Nephron progenitor cell (in vitro differentiated cells): ENCODE results near the gene SLC2A9.

ENCODE experiments used
- DNase-seq: peaks from one replicate; pipeline ENCODE4 v3.0.0; 2021
- H3K27ac Mint-ChIP-seq: 2 replicates; pipeline ENCODE4 v1.8.0; 2021; ENCODE audit warnings: mild to moderate bottlenecking, moderate library complexity, mixed read lengths
- H3K27me3 Mint-ChIP-seq: 2 replicates; pipeline ENCODE4 v1.8.0; 2021; ENCODE audit warnings: mild to moderate bottlenecking, low read depth, mixed read lengths; ENCODE audit not compliant: poor library complexity
- H3K36me3 Mint-ChIP-seq: 2 replicates; pipeline ENCODE4 v1.8.0; 2021; ENCODE audit warnings: low read depth, mixed read lengths
- H3K4me1 Mint-ChIP-seq: 2 replicates; pipeline ENCODE4 v1.8.0; 2021; ENCODE audit warnings: mixed read lengths
- H3K4me3 Mint-ChIP-seq: 2 replicates; pipeline ENCODE4 v1.8.0; 2021; ENCODE audit warnings: mild to moderate bottlenecking, moderate library complexity, mixed read lengths
- H3K9me3 Mint-ChIP-seq: 2 replicates; pipeline ENCODE4 v1.8.0; 2021; ENCODE audit warnings: mild to moderate bottlenecking, moderate library complexity, mixed read lengths
- CTCF ChIP-seq: fragments of 200-600 bp; sonication (generic); IDR thresholded peaks from 2 replicates; pipeline ENCODE4 v1.5.0; 2021; ENCODE audit warnings: antibody characterized with exemption

SLC2A9 gene

GRCh38 chr4:9925750-9926439 is 95.4 kb downstream of the SLC2A9 start:
- H3K36me3 Mint-ChIP-seq = no peaks in the 10 kb centered on the region
- peaks cover 32% of the 10 kb centered on the region for H3K27me3 Mint-ChIP-seq

GRCh38 chr4:9924750-9925149 is 96.5 kb downstream of the SLC2A9 start:
- no peaks in the 10 kb centered on the region for H3K9me3 Mint-ChIP-seq
- TF ChIP-seq CTCF = no peak
- H3K27me3 Mint-ChIP-seq = peaks cover 22% of the 10 kb centered on the region
- no peak overlapping the region for H3K27ac Mint-ChIP-seq
- H3K4me1 Mint-ChIP-seq = peaks cover 5% of the 10 kb centered on the region
- H3K4me3 Mint-ChIP-seq = no peak overlapping the region
- no peaks in the 10 kb centered on the region for H3K36me3 Mint-ChIP-seq
- no peak for DNase-seq

More at GRCh38 chr4:9925750-9926439, 95.4 kb downstream of the SLC2A9 start:
- no peak for TF ChIP-seq CTCF
- H3K27ac Mint-ChIP-seq = no peak overlapping the region
- H3K9me3 Mint-ChIP-seq = no peaks in the 10 kb centered on the region
- H3K4me1 Mint-ChIP-seq = peaks cover 5% of the 10 kb centered on the region
- DNase-seq = no peak
- no peak overlapping the region for H3K4me3 Mint-ChIP-seq

GRCh38 chr4:9923195-9923812 is 98.0 kb downstream of the SLC2A9 start:
- Mint-ChIP-seq H3K4me1 (no peaks in the 10 kb centered on the region), H3K4me3 (no peak overlapping the region), H3K27me3 (peaks cover 14% of the 10 kb centered on the region), H3K9me3 (no peaks in the 10 kb centered on the region), H3K27ac (no peak overlapping the region), H3K36me3 (no peaks in the 10 kb centered on the region)
- no peak for TF ChIP-seq CTCF
- no peak for DNase-seq

GRCh38 chr4:9921326-9921725 is 100.0 kb downstream of the SLC2A9 start:
- Mint-ChIP-seq H3K9me3 (no peaks in the 10 kb centered on the region), H3K4me3 (no peak overlapping the region), H3K4me1 (no peaks in the 10 kb centered on the region), H3K36me3 (no peaks in the 10 kb centered on the region), H3K27ac (no peak overlapping the region), H3K27me3 (peaks cover 14% of the 10 kb centered on the region)
- TF ChIP-seq CTCF = no peak
- no peak for DNase-seq

GRCh38 chr4:9920029-9920428 is 101.3 kb downstream of the SLC2A9 start:
- H3K27ac Mint-ChIP-seq = no peak overlapping the region
- no peaks in the 10 kb centered on the region for H3K9me3 Mint-ChIP-seq
- no peak for DNase-seq
- peaks cover under 1% of the 10 kb centered on the region for H3K4me1 Mint-ChIP-seq
- H3K36me3 Mint-ChIP-seq = no peaks in the 10 kb centered on the region
- peaks cover 14% of the 10 kb centered on the region for H3K27me3 Mint-ChIP-seq
- H3K4me3 Mint-ChIP-seq = no peak overlapping the region
- TF ChIP-seq CTCF = no peak

GRCh38 chr4:9919047-9919446 is 102.2 kb downstream of the SLC2A9 start:
- DNase-seq = no peak
- no peaks in the 10 kb centered on the region for H3K9me3 Mint-ChIP-seq
- no peak for TF ChIP-seq CTCF
- H3K36me3 Mint-ChIP-seq = no peaks in the 10 kb centered on the region
- H3K27me3 Mint-ChIP-seq = peaks cover 18% of the 10 kb centered on the region
- H3K27ac Mint-ChIP-seq = no peak overlapping the region
- H3K4me3 Mint-ChIP-seq = no peak overlapping the region
- H3K4me1 Mint-ChIP-seq = peaks cover 7% of the 10 kb centered on the region
